ENCODE data around the gene PRPF38B.

The PRPF38B gene

GRCh38 chr1:108719656-108720435, 27.7 kb downstream of the PRPF38B start:
- no peak for DNase-seq

GRCh38 chr1:108722292-108722691, 30.2 kb downstream of the PRPF38B start:
- DNase-seq = no peak

DNA sequence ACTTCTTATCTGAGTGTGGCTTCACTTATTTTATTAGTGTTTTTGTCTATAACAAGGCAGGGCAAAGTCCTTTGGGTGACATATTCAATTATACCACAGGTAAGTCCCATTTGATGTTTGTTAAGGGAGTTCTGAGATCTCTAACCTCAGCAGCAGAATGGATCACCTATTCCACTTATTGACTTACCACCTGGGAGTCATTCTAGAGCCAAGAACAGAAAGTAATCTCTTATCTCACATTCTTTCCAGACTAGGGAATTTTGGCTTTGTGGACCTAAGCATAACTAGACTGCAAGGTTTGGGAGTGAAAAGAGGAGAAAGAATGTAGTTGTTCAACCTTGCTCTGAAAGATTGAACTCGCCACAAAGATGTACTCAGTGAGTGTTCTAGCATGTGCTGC, 33.8 kb downstream of the PRPF38B start:
- no peak for DNase-seq

DNA sequence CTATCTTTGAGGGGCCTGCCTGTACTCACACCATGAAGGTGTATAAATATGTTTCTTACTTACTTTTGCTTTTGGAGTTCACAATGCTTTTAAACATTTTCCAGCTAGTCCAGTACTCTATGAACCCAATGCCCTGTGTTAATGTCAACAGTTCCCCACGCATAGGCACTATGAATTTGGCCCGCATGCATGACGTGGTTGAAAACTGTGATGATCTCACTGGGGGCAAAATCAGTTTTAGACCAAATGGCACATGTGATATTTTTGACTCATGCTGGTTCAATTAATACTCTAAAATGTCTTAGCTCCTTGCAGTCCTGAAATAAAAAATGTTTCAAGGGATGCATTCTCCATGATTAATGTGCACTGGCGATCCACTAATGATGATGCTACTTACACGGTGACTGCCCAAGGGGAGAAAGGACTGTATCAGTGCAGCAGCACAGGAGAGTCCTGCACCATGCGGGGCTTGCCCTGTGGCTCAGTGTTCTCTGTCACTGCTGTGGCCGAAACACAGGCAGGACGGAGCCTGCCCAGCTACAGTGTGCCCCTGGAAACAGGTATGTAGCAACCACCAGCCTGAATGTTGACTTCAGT, 36.3 kb downstream of the PRPF38B start:
- no peak for DNase-seq

DNA sequence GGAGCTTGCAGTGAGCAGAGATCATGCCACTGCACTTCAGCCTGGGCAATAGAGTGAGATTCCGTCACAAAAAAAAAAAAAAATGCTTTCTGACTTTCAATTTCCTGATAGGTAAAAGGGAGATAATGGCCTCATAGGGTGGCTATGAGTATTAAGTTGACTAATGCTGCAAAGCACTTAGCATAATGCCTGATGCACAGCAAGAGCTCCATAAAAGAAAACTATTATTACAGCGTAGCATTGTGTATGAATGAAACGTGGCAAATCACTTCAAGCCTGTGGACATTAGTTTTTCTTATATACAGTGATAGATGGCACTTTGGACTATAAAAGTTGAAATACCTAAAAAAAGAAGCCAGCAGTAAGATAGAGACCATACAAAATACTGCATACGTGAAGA, 37.4 kb downstream of the PRPF38B start:
- no peak for DNase-seq

GRCh38 chr1:108732398-108732797, 40.3 kb downstream of the PRPF38B start:
- no peak for DNase-seq

- DNase-seq = no peak
Measured at GRCh38 chr1:108734171-108734865, 42.2 kb downstream of the PRPF38B start.

DNA sequence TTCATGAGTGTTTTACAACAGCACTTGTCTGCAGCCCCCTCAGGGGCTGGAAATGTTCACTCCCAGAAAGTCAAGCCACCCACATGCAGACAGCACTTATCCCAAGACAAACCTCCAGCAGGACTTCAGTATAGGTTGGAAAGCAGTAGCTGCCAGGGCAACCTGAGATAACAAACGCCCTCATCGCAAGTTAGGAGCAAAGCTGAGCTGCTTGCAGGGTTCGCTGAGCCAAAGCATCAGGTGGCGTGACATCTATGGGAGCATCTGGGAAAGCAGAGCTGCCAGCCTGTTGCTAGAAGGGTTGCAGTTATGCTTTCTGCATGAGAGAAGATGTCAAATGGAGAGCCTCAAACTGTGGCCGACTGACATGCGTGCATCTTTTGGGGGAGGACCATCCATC, 50.1 kb downstream of the PRPF38B start:
- no peak for DNase-seq

DNA sequence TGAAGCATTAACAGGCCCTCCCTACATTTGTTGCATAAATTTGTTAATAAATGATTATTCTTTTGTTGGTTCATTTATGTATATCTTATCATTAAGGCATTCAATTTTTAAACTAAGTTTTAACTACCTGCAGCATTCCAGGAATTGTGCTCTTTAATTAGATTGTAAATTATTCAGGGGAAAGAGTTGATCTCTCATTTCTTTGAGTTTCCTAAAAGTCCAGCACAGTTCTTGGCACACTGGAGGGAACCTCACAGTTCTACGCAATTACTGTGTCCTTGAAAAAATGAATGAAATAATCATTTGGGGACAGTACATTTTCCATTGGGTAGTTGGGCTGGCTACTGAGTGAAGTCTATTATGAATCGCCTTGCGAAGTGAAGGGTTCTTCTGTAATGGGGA, 53.9 kb downstream of the PRPF38B start:
- DNase-seq = no peak

GRCh38 chr1:108746382-108747170, 54.5 kb downstream of the PRPF38B start, which contains the start of gene STXBP3:
Gene STXBP3 (plus strand): TSS chr1:108746674. CDS start chr1:108746738, 64 bp downstream.
- peak; percentile 90 for DNase-seq

DNA sequence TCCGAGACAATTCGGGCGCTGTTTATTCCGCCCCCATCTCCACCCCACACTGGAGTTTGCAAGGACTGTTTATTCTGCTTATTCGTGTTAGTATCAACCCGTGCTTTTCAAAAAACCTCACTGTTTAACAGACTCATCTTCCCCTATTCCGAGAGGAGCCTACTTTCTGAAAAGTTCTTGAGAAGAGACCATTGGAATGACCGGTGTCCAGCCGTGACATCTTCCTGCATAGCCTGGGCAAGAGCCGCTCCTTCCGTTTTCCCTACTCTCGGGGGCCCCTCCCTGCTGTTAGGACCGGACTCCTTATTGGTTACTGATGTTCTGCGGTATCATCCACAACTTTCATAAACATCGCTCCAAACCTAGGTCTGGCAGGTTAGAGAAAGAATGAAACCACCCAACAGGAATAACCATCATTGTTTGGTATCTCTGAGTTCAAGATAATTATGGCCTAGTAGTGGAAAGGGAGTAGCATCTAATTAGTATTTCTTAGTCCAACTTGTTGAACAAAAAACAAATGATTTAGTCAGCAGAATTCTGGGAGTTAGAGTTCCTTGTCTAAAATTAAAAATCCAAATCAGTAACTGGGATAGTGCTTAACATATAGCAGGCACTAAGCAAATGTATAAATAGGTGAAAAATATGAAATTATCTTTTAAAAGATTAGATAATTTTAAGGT, 55.2 kb downstream of the PRPF38B start:
- DNase-seq = peak; percentile 64

- no peak for DNase-seq
Measured at GRCh38 chr1:108747898-108748297, 55.8 kb downstream of the PRPF38B start.

DNA sequence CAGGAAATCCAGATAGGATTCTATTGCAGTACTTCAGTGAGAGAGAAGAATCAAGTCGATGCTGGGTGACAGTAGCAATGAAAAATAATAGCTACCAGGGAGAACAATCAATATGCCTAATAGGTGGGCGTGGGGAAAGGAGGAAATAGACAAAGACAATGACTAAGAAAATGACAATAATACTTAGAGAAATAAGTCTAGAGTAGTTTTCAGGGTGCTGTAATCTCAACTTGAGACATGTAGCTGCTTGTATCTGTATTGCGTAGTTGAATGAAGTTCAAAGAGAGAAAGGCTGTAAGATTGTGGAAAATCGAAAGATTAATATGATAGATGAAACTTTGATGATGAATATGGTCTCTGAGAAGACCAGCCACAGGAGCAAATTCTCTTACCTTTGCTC, 57.0 kb downstream of the PRPF38B start:
- DNase-seq = no peak

DNA sequence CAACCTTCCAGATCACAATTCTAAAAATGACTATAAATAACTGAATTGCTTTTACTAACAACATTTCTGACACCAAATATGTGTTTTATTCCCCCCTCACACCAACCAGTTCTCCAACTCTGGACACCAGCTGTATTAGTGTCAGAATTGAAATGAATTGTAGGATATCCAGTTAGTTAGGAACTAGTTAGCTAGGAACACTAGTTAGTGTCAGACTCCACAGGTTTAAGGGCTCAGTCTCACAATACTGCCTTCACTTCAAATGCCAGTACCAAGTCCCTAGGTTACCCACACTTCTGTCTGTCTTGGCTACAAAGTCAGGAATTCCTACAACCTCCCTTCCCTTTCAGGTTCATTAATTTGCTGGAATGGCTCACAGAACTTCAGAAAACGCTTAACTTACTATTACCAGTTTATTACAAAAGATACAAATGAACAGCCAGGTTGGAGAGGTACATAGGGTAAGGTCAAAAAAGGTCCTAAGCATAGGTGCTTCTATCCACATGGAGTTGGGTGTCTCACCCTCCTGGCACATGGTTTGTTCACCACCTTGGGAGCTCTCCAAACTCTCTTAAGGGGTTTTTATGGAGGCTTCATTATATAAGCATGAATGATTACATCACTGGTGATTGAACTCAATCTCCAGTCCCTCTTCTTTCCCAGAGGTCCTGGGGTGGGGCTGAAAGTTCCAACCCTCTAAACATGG, 58.5 kb downstream of the PRPF38B start:
- no peak for DNase-seq
